IPS-18c (cell line): ENCODE data around the gene SYT8.

ENCODE experiments used
- H3K4me3 ChIP-seq: 2 replicates; pipeline ENCODE4 v1.7.0; 2013; ENCODE audit warnings: low read depth, mild to moderate bottlenecking, low read length, moderate library complexity; ENCODE audit not compliant: insufficient read depth
- H3K9me3 ChIP-seq: one replicate; pipeline ENCODE4 v1.6.1; 2013; ENCODE audit warnings: mild to moderate bottlenecking, low read length, moderate library complexity; ENCODE audit not compliant: control insufficient read depth, insufficient read depth

Gene SYT8

DNA sequence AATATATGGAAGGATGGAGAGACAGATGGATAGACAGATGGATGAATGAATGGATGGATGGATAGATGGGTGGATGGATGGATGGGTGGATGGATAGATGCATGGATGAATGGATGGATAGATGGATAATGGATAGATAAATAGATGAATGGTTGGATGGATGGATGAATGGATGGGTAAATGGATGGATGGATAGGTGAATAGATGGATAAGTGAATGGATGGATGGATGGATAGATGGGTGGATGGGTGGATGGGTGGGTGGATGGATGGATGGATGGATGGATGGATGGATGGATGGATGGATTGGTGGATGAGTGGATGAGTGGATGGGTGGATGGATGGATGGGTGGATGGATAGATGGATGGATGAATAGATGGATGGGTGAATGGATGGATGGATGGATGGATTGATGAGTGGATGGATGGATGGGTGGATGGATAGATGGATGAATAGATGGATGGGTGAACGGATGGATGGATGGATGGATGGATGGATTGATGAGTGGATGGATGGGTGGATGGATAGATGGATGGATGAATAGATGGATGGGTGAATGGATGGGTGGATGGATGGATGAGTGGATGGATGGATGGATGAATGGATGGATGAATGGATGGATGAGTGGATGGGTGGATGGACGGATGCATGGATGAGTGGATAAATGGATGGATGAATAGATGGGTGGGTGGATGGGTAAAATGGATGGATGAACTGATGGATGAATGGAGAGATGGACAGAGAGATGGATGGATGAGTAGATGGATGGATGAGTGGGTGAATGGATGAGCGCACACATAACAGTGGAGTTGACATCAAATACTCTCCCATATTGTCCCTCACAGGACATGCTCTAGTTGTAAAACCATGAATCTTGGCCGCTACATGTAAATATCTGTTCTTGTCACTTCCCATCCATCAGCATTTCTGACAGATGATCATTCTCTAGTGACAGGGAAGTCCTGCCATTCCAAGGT, 26.9 kb downstream of the SYT8 start:
- Histone ChIP-seq H3K9me3 (no peaks in the 10 kb centered on the region), H3K4me3 (no peak overlapping the region)

DNA sequence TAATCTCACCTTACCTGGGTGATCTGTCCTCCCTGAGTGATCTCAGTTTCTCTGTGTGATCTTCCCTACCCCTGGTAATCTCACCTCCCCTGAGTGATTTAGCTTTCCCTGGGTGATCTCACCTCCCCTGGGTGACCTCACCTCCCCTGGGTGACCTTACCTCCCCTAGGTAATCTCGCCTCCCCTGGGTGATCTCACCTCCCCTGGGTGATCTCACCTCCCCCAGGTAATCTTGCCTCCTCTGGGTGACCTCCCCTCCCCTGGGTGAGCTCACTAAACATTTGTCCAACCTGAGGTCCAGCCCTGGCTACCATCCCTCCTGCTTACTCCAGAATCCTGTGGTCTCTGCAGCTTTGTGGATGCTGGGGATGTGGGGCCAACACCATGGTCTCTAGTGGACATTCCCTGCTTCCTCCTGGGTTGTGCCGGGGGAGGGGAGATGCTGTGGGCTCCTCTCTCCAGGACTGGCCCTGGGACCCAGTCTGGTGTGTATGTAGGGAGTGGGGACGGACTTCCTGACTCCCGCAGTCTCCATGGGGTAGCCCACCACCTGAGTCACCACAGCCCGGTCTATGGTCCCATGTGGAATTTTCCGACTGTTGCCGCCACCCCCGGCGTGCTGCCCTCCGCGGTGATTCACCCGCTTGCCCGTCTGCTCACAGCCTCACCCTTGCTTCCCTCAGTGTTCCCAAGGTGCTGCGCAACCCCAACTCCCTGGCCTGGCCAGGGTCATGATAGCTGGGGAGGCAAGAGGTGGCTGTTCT, 28.0 kb downstream of the SYT8 start:
- Histone ChIP-seq H3K9me3 (no peaks in the 10 kb centered on the region), H3K4me3 (no peak overlapping the region)

DNA sequence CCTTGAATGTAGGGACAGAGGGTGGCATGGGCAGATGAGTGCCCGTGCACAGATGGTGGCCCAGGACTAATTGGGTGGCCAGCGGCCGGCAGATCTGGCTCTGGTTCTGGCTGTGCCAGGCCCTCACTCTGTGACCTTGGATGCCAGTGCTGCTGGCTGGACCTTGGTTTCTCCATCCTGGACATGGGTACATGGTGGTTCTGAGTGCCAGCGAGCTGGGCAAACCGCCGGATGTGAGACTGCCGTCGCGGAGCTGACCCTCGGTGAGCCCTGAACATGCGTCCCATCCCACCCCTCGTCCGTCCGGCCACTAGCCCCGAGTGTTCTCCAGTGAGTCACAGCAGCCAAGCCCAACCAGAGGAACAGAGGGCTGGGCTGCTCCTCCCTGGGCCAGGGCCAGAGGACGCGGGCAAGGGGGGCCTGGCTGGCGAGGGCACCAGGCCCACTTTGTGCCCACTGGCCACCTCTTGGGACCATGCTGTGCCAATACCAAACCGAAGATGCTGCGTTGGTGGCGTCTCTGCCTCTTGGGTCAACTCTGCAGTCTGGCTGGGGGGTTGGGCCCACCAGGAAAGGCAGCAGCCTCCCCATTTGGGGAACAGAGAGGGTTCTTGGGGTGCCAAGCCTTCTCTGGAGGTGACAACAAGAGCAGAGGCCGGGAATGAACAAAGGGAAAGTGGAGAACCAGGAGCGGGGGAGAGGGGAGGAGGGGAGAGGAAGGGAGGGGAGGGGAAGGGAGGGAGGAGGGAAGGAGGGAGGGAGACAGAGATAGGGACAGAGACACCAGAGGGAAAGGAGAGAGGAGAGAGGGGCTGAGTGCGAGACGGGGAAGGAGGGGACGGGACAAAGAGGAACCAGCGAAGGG, 28.8 kb downstream of the SYT8 start:
- no peak overlapping the region for H3K4me3 ChIP-seq

DNA sequence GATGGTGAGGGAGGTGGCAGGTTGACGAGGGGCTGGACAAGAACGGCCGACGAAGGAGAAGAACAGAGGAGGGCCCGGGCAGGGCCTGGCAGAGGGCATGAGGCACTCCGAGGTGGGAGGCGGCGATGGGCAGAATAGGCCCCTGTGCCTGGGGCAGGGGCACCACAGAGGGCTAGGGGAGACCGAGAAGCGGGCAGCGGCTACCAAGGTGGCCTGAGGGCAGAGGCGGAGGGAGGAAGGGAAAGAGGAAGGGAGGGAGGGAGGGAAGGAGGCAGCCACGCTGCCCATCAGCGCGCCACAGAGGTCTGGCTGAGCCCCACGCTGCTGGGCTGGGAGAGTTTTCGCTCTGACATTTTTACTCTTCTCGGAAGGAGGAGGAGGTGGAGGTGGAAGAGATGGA, 29.4 kb downstream of the SYT8 start:
- Histone ChIP-seq H3K4me3 (no peak overlapping the region), H3K9me3 (no peaks in the 10 kb centered on the region)

More for the DNA sequence above, 28.8 kb downstream of the SYT8 start:
- H3K9me3 ChIP-seq: no peaks in the 10 kb centered on the region

DNA sequence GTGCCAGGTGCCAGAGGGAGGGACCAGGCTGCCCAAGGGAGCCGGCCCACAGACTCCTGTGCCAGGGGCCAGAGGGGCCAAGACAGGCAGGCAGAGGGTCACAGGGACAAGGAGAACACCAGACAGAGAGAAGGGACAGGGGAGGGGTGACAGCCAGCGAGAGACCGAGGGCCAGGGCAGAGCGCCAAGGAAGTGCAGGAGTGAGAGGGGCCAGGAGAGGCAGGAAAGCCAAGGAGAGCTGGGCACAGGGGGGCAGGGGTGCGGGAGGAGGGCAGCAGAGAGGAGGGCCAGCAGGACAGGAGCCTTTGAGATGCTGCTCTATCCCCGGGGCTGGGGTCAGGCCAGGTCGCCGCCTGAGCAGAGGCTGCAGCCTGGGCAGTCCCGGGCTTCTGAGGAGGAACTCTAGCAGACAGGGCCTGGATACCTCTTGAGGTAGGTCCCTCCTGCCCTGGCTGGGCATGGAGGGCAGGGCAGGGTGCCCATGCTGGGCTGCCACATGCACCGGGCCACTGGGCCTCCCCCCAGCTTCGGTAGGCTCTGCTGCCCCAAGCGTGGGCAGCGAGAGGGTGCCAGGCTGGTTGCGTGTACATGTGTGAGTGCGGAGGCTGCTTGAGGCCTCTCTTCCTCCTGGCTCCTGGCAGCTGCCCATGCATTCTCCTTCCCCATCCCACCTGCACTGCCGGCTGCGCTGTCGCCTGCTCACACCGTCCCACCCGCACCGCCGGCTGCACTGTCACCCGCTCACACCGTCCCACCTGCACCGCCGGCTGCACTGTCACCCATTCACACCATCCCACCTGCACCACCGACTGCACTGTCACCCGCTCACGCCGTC, 30.3 kb downstream of the SYT8 start:
- Histone ChIP-seq H3K9me3 (no peaks in the 10 kb centered on the region), H3K4me3 (no peak overlapping the region)

DNA sequence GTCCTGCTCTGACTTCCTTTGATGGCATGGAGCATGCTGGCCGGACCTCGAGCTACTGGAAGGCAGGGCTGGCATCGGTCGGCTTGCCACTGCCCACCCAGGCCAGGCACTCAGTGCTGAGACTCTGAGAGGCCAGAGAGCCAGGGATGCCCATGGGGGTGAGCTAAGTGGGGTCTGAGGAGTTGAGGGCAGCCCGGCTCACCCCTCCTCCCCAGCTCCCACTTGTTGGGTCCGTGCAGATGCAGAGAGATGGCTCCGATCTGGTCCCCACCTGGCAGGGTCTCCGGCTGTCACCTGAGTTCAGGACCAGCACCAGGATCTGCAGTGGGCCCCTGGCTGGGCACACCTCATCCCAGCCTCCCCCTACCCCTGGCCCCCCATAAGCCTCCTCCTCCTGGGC, 31.4 kb downstream of the SYT8 start:
- Histone ChIP-seq H3K4me3 (no peak overlapping the region), H3K9me3 (no peaks in the 10 kb centered on the region)

DNA sequence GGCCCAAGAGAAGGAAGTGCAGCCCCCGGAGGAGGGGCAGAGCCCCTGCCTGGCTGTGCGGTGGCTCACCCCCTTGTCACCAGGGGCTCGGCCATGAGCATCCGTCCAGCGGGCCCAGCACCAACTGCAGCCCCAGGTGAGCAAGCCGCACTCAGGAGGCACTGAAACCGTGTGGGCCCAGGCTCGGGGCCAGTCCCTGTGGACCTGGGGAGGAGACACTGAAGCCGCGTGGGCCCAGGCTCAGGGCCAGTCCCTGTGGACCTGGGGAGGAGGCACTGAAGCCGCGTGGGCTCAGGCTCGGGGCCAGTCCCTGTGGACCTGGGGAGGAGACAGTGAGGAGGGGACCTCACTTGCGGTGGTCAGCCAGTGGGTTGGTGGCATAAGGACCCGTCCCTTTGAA, 32.0 kb downstream of the SYT8 start:
- no peak overlapping the region for H3K4me3 ChIP-seq
- H3K9me3 ChIP-seq: no peaks in the 10 kb centered on the region

DNA sequence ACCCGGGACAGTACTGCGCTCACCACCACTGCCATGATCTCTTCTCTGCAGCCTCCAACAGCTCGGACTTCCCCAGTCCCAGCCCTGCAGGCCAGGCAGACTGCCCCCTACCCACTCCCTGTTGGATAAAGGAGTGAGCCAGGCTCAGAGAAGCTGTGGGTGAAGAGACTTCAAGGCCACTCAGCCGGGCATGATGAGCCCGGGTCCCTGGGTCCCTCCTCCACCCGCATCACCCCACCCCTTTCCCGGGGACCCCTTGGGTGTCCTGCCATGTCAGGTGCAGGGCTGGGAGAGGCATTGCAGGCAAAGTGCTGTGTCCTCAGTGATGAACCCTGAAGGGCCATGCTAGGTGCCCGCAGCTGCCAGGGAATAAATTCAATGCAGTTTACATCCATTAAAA, 32.6 kb downstream of the SYT8 start:
- Histone ChIP-seq H3K9me3 (no peaks in the 10 kb centered on the region), H3K4me3 (no peak overlapping the region)

DNA sequence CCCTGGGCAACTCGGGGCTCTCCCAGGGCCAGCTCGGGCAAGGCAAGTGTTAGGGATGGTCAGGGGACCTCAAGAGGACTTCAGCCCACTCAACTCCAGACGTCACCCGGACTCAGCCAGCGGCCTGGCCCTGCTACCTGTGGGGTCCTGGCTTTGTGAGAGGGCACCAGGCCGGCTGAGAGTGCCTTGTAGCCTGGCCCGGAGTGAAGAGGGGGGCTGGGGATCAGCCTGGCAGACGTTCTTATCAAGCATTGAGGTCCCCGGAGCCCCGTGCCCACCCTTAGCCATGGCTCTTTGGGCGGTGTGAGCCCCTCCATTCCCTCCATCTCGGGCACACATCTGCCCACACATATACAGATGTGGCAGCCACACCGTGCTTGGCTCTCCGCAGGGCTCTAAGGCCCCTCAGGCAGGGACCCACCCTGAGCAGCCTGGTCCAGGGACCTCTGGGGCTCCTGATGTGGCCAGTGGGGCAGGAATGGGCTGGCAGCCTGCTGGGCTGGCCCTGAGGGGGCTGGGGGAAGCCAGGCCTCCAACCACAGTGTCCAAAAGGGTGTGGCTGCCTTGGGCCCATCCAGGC, 33.4 kb downstream of the SYT8 start:
- no peaks in the 10 kb centered on the region for H3K9me3 ChIP-seq
- H3K4me3 ChIP-seq: no peak overlapping the region

DNA sequence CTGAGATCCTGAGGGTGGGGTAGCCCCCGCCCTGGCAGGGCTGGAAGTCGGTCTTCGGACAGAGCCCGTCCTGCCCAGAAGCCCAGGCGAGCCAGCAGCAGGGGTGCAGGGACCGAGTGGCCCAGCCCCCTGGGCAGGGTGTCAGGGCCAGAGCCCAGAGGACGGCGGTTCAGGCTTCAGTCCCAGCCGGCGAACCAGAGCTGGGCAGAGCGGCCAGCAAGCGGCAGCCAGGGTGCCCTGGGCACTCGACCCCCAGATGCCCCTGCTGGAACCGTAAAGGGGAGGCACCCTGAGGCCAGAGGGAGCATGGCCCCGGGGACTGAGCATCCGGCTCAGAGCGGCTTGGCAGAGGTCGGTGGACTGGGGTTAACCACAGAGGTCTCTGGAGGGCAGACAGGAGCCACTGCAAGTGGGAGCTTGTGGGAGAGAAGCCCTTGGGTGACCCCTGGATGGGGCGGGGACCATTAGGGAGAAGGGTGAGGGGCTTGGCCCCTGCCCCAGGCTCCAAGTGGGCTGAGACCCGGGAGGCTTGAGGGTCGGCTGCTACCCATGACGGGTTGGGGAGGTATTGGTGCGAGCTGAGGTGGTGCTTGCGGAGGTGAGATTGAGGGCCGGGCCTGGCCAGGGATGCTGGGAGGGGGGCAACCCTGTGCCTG, 34.0 kb downstream of the SYT8 start:
- Histone ChIP-seq H3K9me3 (no peaks in the 10 kb centered on the region), H3K4me3 (no peak overlapping the region)

DNA sequence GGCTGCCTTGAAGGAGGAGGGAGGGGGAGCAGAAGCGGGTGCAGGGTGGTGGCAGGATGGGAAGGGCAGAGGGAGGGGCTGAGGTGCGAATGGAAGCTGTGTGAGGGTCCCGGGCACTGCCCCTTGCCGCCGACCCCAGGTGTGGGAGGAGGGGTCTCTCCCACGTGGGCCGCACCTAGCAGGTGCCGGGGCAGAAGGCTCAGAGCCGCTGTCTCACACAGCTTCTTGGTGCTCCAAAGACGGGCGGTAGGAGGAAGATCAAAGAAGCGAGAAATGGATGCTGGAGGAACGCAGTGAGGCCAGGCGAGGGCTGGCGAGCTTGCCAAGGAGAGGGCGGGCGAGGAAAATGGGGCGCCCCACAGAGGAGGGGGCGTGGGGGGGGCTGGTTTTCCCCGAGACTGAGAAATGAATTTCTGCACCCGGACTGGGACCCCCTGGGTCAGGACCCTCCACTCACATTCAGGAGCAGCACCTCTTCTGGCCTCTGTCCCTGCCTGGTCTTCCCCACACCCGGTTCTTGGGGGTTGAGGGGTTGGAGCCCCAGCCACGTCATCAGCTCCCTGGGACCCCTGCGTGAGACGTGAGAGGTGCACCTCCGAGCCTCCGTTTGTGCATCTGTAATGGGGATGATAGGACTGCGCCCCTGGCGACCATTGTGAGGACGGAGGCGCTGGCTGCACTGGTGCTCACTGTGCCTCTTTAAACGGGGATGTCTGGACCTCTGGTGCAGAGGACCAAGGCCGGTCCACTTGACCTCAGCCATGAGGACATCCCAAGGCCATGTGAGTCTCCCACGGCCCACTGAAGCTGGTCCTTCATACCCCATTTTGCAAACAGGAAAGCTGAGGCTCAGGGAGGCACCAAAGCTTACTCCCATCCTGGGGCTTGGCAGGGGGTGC, 34.9 kb downstream of the SYT8 start:
- no peak overlapping the region for H3K4me3 ChIP-seq
- no peaks in the 10 kb centered on the region for H3K9me3 ChIP-seq

DNA sequence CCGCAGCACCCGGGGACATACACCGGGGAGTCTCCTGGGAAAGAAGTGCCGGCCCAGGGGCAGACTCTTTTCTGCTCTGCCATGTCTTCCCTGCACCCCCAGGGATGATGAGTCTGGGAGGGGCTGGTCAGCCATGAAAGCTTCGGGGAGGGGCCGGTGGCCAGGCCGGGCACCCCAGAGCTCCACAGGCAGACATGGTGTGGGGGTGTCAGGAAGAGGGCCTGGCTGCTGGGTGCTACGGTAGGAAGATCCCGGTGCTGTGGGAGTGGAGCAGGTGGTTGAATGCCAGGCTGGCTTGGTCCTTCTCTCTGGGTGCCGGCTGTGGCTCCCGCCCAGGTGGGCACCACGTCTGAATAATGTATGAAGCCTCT, 35.5 kb downstream of the SYT8 start:
- Histone ChIP-seq H3K9me3 (no peaks in the 10 kb centered on the region), H3K4me3 (no peak overlapping the region)

DNA sequence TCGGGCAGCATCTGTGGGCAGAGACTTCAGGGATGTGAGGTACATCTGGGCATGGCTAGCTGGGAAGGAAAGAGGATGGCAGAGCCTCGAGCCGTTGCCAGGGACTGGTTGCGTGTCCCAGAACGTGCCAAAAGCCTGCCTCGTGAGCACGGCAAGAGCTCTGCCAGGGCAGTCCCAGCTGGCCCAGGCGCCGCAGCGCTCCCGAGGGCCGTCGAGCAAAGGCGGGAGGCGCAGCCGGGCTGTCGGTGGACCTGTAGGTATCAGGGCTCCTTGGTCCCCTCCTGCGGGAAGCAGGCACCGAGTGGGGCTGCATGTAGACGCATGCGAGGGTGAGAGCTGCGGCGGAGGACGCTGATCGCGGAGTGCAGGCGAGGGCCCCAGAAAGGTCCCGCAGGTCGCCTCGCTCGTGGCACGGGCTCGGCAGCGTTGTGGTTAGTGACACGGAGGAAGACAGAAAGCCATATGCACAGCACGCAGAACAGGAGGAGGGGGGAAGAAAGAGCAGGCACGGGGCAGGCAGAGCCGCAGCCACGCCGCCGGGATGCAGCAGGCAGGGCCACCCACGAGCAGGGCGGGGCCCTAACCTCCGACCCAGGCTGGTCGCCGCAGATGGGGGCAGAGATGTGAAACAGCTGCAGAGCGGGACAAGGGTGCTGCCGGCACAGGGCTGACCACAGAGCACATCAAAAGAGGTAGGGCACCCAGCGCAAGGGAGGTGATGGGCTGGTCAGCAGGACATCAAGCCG, 36.1 kb downstream of the SYT8 start:
- no peak overlapping the region for H3K4me3 ChIP-seq
- H3K9me3 ChIP-seq: no peaks in the 10 kb centered on the region

DNA sequence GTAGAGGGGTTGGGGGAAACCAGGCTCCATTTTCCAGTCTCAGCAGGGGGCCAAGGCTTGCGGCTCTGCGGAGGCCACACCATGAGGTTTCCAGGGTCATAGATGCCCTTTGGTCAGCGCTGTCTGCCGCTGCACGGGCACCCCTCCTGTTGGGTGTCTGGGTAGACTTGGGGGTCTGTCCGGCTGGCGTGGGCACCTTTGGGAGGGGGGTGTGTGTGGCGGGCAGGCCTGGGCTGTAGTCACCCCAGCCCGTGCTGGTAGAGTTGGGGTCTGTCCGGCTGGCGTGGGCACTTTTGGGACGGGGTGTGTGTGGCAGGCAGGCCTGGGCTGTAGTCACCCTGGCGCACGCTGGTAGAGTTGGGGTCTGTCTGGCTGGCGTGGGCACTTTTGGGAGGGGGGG, 36.7 kb downstream of the SYT8 start:
- H3K9me3 ChIP-seq: no peaks in the 10 kb centered on the region

More for the DNA sequence above, 36.7 kb downstream of the SYT8 start:
- no peak overlapping the region for H3K4me3 ChIP-seq
